Measurements from ENCODE around the gene SPATA16.
"Not testable (repeated sequence)": the region's sequence is repeated elsewhere in the genome, so short reads cannot be mapped to it uniquely, and the experiment has no call there.

Gene SPATA16

GRCh38 chr3:172908771-172909270 is 232.2 kb downstream of the SPATA16 start:
- H3K9ac ChIP-seq (ENCODE audit: low read depth in 1 of 2, low read length in 2 of 2): no peak overlapping the region
- H3K27ac ChIP-seq (ENCODE audit: low read depth in 2 of 2, low read length in 2 of 2): no peak overlapping the region
- no peak overlapping the region for H3K4me3 ChIP-seq (ENCODE audit: low read length in 2 of 2)
- no peaks in the 10 kb centered on the region for H3K27me3 ChIP-seq (ENCODE audit: control insufficient read depth in 2 of 2, insufficient read depth in 2 of 2, low read length in 2 of 2)
- no peaks in the 10 kb centered on the region for H3K4me1 ChIP-seq (ENCODE audit: control insufficient read depth in 2 of 2, insufficient read depth in 2 of 2, low read length in 2 of 2)
- no peaks in the 10 kb centered on the region for H3K36me3 ChIP-seq (ENCODE audit: control insufficient read depth in 2 of 2, insufficient read depth in 2 of 2, low read length in 2 of 2)
- H3K9me3 ChIP-seq (ENCODE audit: control insufficient read depth in 2 of 2, low read length in 2 of 2): no peaks in the 10 kb centered on the region

- Histone ChIP-seq H3K9me3 (ENCODE audit: control insufficient read depth in 2 of 2, low read length in 2 of 2) (no peaks in the 10 kb centered on the region), H3K9ac (ENCODE audit: low read depth in 1 of 2, low read length in 2 of 2) (no peak overlapping the region), H3K4me1 (ENCODE audit: control insufficient read depth in 2 of 2, insufficient read depth in 2 of 2, low read length in 2 of 2) (no peaks in the 10 kb centered on the region), H3K4me3 (ENCODE audit: low read length in 2 of 2) (no peak overlapping the region), H3K36me3 (ENCODE audit: control insufficient read depth in 2 of 2, insufficient read depth in 2 of 2, low read length in 2 of 2) (no peaks in the 10 kb centered on the region), H3K27ac (ENCODE audit: low read depth in 2 of 2, low read length in 2 of 2) (no peak overlapping the region), H3K27me3 (ENCODE audit: control insufficient read depth in 2 of 2, insufficient read depth in 2 of 2, low read length in 2 of 2) (no peaks in the 10 kb centered on the region)
Observed at GRCh38 chr3:172905451-172905850, 235.6 kb downstream of the SPATA16 start.

- no peaks in the 10 kb centered on the region for H3K9me3 ChIP-seq (ENCODE audit: control insufficient read depth in 2 of 2, low read length in 2 of 2)
- no peaks in the 10 kb centered on the region for H3K27me3 ChIP-seq (ENCODE audit: control insufficient read depth in 2 of 2, insufficient read depth in 2 of 2, low read length in 2 of 2)
- no peak overlapping the region for H3K4me3 ChIP-seq (ENCODE audit: low read length in 2 of 2)
- no peak overlapping the region for H3K9ac ChIP-seq (ENCODE audit: low read depth in 1 of 2, low read length in 2 of 2)
- no peaks in the 10 kb centered on the region for H3K36me3 ChIP-seq (ENCODE audit: control insufficient read depth in 2 of 2, insufficient read depth in 2 of 2, low read length in 2 of 2)
- no peaks in the 10 kb centered on the region for H3K4me1 ChIP-seq (ENCODE audit: control insufficient read depth in 2 of 2, insufficient read depth in 2 of 2, low read length in 2 of 2)
- H3K27ac ChIP-seq (ENCODE audit: low read depth in 2 of 2, low read length in 2 of 2): no peak overlapping the region
Observed at GRCh38 chr3:172904711-172905373, 236.2 kb downstream of the SPATA16 start.

GRCh38 chr3:172903642-172904320 is 237.3 kb downstream of the SPATA16 start:
- Histone ChIP-seq H3K4me1 (ENCODE audit: control insufficient read depth in 2 of 2, insufficient read depth in 2 of 2, low read length in 2 of 2) (no peaks in the 10 kb centered on the region), H3K27ac (ENCODE audit: low read depth in 2 of 2, low read length in 2 of 2) (no peak overlapping the region), H3K36me3 (ENCODE audit: control insufficient read depth in 2 of 2, insufficient read depth in 2 of 2, low read length in 2 of 2) (no peaks in the 10 kb centered on the region), H3K9ac (ENCODE audit: low read depth in 1 of 2, low read length in 2 of 2) (no peak overlapping the region), H3K4me3 (ENCODE audit: low read length in 2 of 2) (no peak overlapping the region), H3K27me3 (ENCODE audit: control insufficient read depth in 2 of 2, insufficient read depth in 2 of 2, low read length in 2 of 2) (no peaks in the 10 kb centered on the region), H3K9me3 (ENCODE audit: control insufficient read depth in 2 of 2, low read length in 2 of 2) (no peaks in the 10 kb centered on the region)

- H3K4me1 ChIP-seq (ENCODE audit: control insufficient read depth in 2 of 2, insufficient read depth in 2 of 2, low read length in 2 of 2): no peaks in the 10 kb centered on the region
- H3K27me3 ChIP-seq (ENCODE audit: control insufficient read depth in 2 of 2, insufficient read depth in 2 of 2, low read length in 2 of 2): no peaks in the 10 kb centered on the region
- H3K9me3 ChIP-seq (ENCODE audit: control insufficient read depth in 2 of 2, low read length in 2 of 2): no peaks in the 10 kb centered on the region
- H3K27ac ChIP-seq (ENCODE audit: low read depth in 2 of 2, low read length in 2 of 2): no peak overlapping the region
- no peak overlapping the region for H3K4me3 ChIP-seq (ENCODE audit: low read length in 2 of 2)
- H3K36me3 ChIP-seq (ENCODE audit: control insufficient read depth in 2 of 2, insufficient read depth in 2 of 2, low read length in 2 of 2): no peaks in the 10 kb centered on the region
- H3K9ac ChIP-seq (ENCODE audit: low read depth in 1 of 2, low read length in 2 of 2): no peak overlapping the region
Observed at GRCh38 chr3:172892158-172892557, 248.9 kb downstream of the SPATA16 start.

GRCh38 chr3:172885704-172886103 is 255.3 kb downstream of the SPATA16 start:
- H3K4me1 ChIP-seq (ENCODE audit: control insufficient read depth in 2 of 2, insufficient read depth in 2 of 2, low read length in 2 of 2): no peaks in the 10 kb centered on the region
- H3K36me3 ChIP-seq (ENCODE audit: control insufficient read depth in 2 of 2, insufficient read depth in 2 of 2, low read length in 2 of 2): no peaks in the 10 kb centered on the region
- H3K4me3 ChIP-seq (ENCODE audit: low read length in 2 of 2): no peak overlapping the region
- H3K27me3 ChIP-seq (ENCODE audit: control insufficient read depth in 2 of 2, insufficient read depth in 2 of 2, low read length in 2 of 2): no peaks in the 10 kb centered on the region
- no peak overlapping the region for H3K27ac ChIP-seq (ENCODE audit: low read depth in 2 of 2, low read length in 2 of 2)
- H3K9ac ChIP-seq (ENCODE audit: low read depth in 1 of 2, low read length in 2 of 2): no peak overlapping the region
- H3K9me3 ChIP-seq (ENCODE audit: control insufficient read depth in 2 of 2, low read length in 2 of 2): no peaks in the 10 kb centered on the region

GRCh38 chr3:172882563-172882962 is 258.5 kb downstream of the SPATA16 start:
- H3K4me3 ChIP-seq (ENCODE audit: low read length in 2 of 2): no peak overlapping the region
- H3K27ac ChIP-seq (ENCODE audit: low read depth in 2 of 2, low read length in 2 of 2): no peak overlapping the region
- no peaks in the 10 kb centered on the region for H3K27me3 ChIP-seq (ENCODE audit: control insufficient read depth in 2 of 2, insufficient read depth in 2 of 2, low read length in 2 of 2)
- H3K36me3 ChIP-seq (ENCODE audit: control insufficient read depth in 2 of 2, insufficient read depth in 2 of 2, low read length in 2 of 2): no peaks in the 10 kb centered on the region
- no peak overlapping the region for H3K9ac ChIP-seq (ENCODE audit: low read depth in 1 of 2, low read length in 2 of 2)
- H3K9me3 ChIP-seq (ENCODE audit: control insufficient read depth in 2 of 2, low read length in 2 of 2): no peaks in the 10 kb centered on the region
- no peaks in the 10 kb centered on the region for H3K4me1 ChIP-seq (ENCODE audit: control insufficient read depth in 2 of 2, insufficient read depth in 2 of 2, low read length in 2 of 2)

- H3K27me3 ChIP-seq (ENCODE audit: control insufficient read depth in 2 of 2, insufficient read depth in 2 of 2, low read length in 2 of 2); H3K36me3 ChIP-seq (ENCODE audit: control insufficient read depth in 2 of 2, insufficient read depth in 2 of 2, low read length in 2 of 2); H3K4me1 ChIP-seq (ENCODE audit: control insufficient read depth in 2 of 2, insufficient read depth in 2 of 2, low read length in 2 of 2); H3K9ac ChIP-seq (ENCODE audit: low read depth in 1 of 2, low read length in 2 of 2); H3K27ac ChIP-seq (ENCODE audit: low read depth in 2 of 2, low read length in 2 of 2); H3K4me3 ChIP-seq (ENCODE audit: low read length in 2 of 2); H3K9me3 ChIP-seq (ENCODE audit: control insufficient read depth in 2 of 2, low read length in 2 of 2): not testable (repeated sequence)
Observed at GRCh38 chr3:172879381-172879780, 261.7 kb downstream of the SPATA16 start.

- Histone ChIP-seq H3K36me3 (ENCODE audit: control insufficient read depth in 2 of 2, insufficient read depth in 2 of 2, low read length in 2 of 2) (no peaks in the 10 kb centered on the region), H3K4me1 (ENCODE audit: control insufficient read depth in 2 of 2, insufficient read depth in 2 of 2, low read length in 2 of 2) (no peaks in the 10 kb centered on the region), H3K27me3 (ENCODE audit: control insufficient read depth in 2 of 2, insufficient read depth in 2 of 2, low read length in 2 of 2) (no peaks in the 10 kb centered on the region), H3K9ac (ENCODE audit: low read depth in 1 of 2, low read length in 2 of 2) (no peak overlapping the region), H3K9me3 (ENCODE audit: control insufficient read depth in 2 of 2, low read length in 2 of 2) (no peaks in the 10 kb centered on the region), H3K27ac (ENCODE audit: low read depth in 2 of 2, low read length in 2 of 2) (no peak overlapping the region), H3K4me3 (ENCODE audit: low read length in 2 of 2) (no peak overlapping the region)
Observed at GRCh38 chr3:172877011-172877410, 264.0 kb downstream of the SPATA16 start.

- Histone ChIP-seq H3K9ac (ENCODE audit: low read depth in 1 of 2, low read length in 2 of 2) (no peak overlapping the region), H3K27me3 (ENCODE audit: control insufficient read depth in 2 of 2, insufficient read depth in 2 of 2, low read length in 2 of 2) (no peaks in the 10 kb centered on the region), H3K4me3 (ENCODE audit: low read length in 2 of 2) (no peak overlapping the region), H3K36me3 (ENCODE audit: control insufficient read depth in 2 of 2, insufficient read depth in 2 of 2, low read length in 2 of 2) (no peaks in the 10 kb centered on the region), H3K27ac (ENCODE audit: low read depth in 2 of 2, low read length in 2 of 2) (no peak overlapping the region), H3K9me3 (ENCODE audit: control insufficient read depth in 2 of 2, low read length in 2 of 2) (no peaks in the 10 kb centered on the region), H3K4me1 (ENCODE audit: control insufficient read depth in 2 of 2, insufficient read depth in 2 of 2, low read length in 2 of 2) (no peaks in the 10 kb centered on the region)
Observed at GRCh38 chr3:172876297-172876696, 264.7 kb downstream of the SPATA16 start.

All from mucosa of rectum (tissue), 2 donors.